IMR-90 (cell line): ENCODE data around the gene KCNJ2. TPM values are rescaled to one million over a fixed set of nuclear protein-coding genes. Genes with fewer than 3 reads are reported as not detected.

Experiments used
- ATAC-seq: fragments of 200-7000 bp; cut with Tn5 transposase; 2 replicates; pipeline ENCODE4 v1.9.1; 2020; ENCODE audit warnings: low read depth, mild to moderate bottlenecking, moderate library complexity
- BruUV-seq: library from RNA; stranded (reverse); fragments of 400-500 nt; replicated peaks from 2 replicates; lab custom pipeline; 2021; lab: Mats Ljungman, UMichigan
- CTCF ChIA-PET: fragments of 300-600 bp; formaldehyde crosslinking; extraction: SDS; loops from one replicate; lab custom pipeline; 2021; ENCODE audit warnings: antibody characterized with exemption; lab: Yijun Ruan, JAX
- POLR2A ChIA-PET: fragments of 300-600 bp; sonication (Branson Sonifier 250); formaldehyde crosslinking; loops from one replicate; lab custom pipeline; 2022; ENCODE audit warnings: antibody characterized with exemption; ENCODE audit not compliant: unreplicated experiment; lab: Charles Lee
- DNase-seq: peaks from one replicate; pipeline ENCODE4 v3.0.0; 2013
- H2AFZ ChIP-seq: replicated peaks from 2 replicates; pipeline ENCODE3; 2013; ENCODE audit warnings: low read length, mild to moderate bottlenecking; ENCODE audit not compliant: poor library complexity
- H2AK5ac ChIP-seq: 2 replicates; pipeline ENCODE4 v1.6.1; 2013; ENCODE audit warnings: low read depth, low read length, inconsistent platforms
- H2AK9ac ChIP-seq: replicated peaks from 2 replicates; pipeline ENCODE3; 2013; ENCODE audit warnings: mild to moderate bottlenecking, low read depth, low read length, moderate library complexity; ENCODE audit not compliant: poor library complexity
- H2BK120ac ChIP-seq: 2 replicates; pipeline ENCODE4 v1.6.1; 2013; ENCODE audit warnings: low read depth, low read length, inconsistent platforms
- H2BK15ac ChIP-seq: 3 replicates; pipeline ENCODE4 v1.6.1; 2013; ENCODE audit warnings: low read depth, low read length, inconsistent platforms
- H2BK20ac ChIP-seq: 2 replicates; pipeline ENCODE4 v1.6.1; 2013; ENCODE audit warnings: low read depth, mild to moderate bottlenecking, inconsistent platforms, low read length, moderate library complexity
- H2BK5ac ChIP-seq: 2 replicates; pipeline ENCODE4 v1.6.1; 2013; ENCODE audit warnings: mild to moderate bottlenecking, low read depth, low read length, inconsistent platforms; ENCODE audit not compliant: poor library complexity, severe bottlenecking
- H3K14ac ChIP-seq: replicated peaks from 2 replicates; pipeline ENCODE4 v1.6.1; 2013; ENCODE audit warnings: low read depth, low read length, inconsistent platforms
- H3K18ac ChIP-seq: 2 replicates; pipeline ENCODE4 v1.6.1; 2013; ENCODE audit warnings: low read depth, low read length, control low read depth
- H3K23ac ChIP-seq: 2 replicates; pipeline ENCODE4 v1.6.1; 2013; ENCODE audit warnings: low read depth, low read length, inconsistent platforms
- H3K27ac ChIP-seq: 2 replicates; pipeline ENCODE4 v1.5.1; 2013; ENCODE audit warnings: mild to moderate bottlenecking, control low read depth, low read length; ENCODE audit not compliant: insufficient read depth
- H3K27me3 ChIP-seq: 2 replicates; pipeline ENCODE4 v1.6.1; 2013; ENCODE audit warnings: low read length; ENCODE audit not compliant: control insufficient read depth, insufficient read depth
- H3K36me3 ChIP-seq: 2 replicates; pipeline ENCODE4 v1.6.1; 2013; ENCODE audit warnings: low read length, mixed read lengths; ENCODE audit not compliant: control insufficient read depth, insufficient read depth
- H3K4ac ChIP-seq: 2 replicates; pipeline ENCODE4 v1.6.1; 2013; ENCODE audit warnings: low read depth, low read length, inconsistent platforms
- H3K4me1 ChIP-seq: 2 replicates; pipeline ENCODE4 v1.6.1; 2013; ENCODE audit warnings: low read length, mixed read lengths; ENCODE audit not compliant: control insufficient read depth, insufficient read depth
- H3K4me2 ChIP-seq: 2 replicates; pipeline ENCODE4 v1.6.1; 2013; ENCODE audit warnings: low read depth, mild to moderate bottlenecking, control low read depth, low read length, moderate library complexity
- H3K4me3 ChIP-seq: 2 replicates; pipeline ENCODE4 v1.5.1; 2013; ENCODE audit warnings: low read depth, mild to moderate bottlenecking, control low read depth, low read length, moderate library complexity; ENCODE audit not compliant: insufficient read depth
- H3K56ac ChIP-seq: 2 replicates; pipeline ENCODE4 v1.6.1; 2013; ENCODE audit warnings: low read length, inconsistent platforms; ENCODE audit not compliant: insufficient read depth; ENCODE audit errors: extremely low read depth
- H3K79me1 ChIP-seq, 2 experiments: 2 replicates each; pipeline ENCODE4 v1.6.1; 2013; ENCODE audit warnings: low read length in 2 of 2, inconsistent platforms in 1 of 2, low read depth in 1 of 2
- H3K9ac ChIP-seq: 2 replicates; pipeline ENCODE4 v1.6.1; 2013; ENCODE audit warnings: low read depth, low read length, control low read depth
- H3K9me1 ChIP-seq: 2 replicates; pipeline ENCODE4 v1.6.1; 2013; ENCODE audit warnings: low read length, inconsistent platforms; ENCODE audit not compliant: insufficient read depth
- H3K9me3 ChIP-seq: 2 replicates; pipeline ENCODE4 v1.6.1; 2013; ENCODE audit warnings: low read length; ENCODE audit not compliant: control insufficient read depth, insufficient read depth
- H4K20me1 ChIP-seq: 2 replicates; pipeline ENCODE4 v1.6.1; 2013; ENCODE audit warnings: low read length, inconsistent platforms; ENCODE audit not compliant: insufficient read depth
- H4K5ac ChIP-seq: 2 replicates; pipeline ENCODE4 v1.6.1; 2013; ENCODE audit warnings: mild to moderate bottlenecking, low read depth, low read length, control low read depth
- H4K8ac ChIP-seq, 2 experiments: 2 replicates each; pipeline ENCODE4 v1.6.1; 2013; ENCODE audit warnings: low read depth in 2 of 2, low read length in 2 of 2, control low read depth in 1 of 2, inconsistent platforms in 1 of 2
- H4K91ac ChIP-seq: 2 replicates; pipeline ENCODE4 v1.6.1; 2013; ENCODE audit warnings: low read depth, low read length, inconsistent platforms; ENCODE audit not compliant: insufficient read depth
- BHLHE40 ChIP-seq: fragments of 150-350 bp; IDR thresholded peaks from 2 replicates; pipeline ENCODE4 v1.6.1; 2016; ENCODE audit warnings: mild to moderate bottlenecking, low read depth, low read length
- CEBPB ChIP-seq: IDR thresholded peaks from 2 replicates; pipeline ENCODE4 v1.6.1; 2012; ENCODE audit warnings: low read depth, low read length, improper control_type of control experiment
- MAZ ChIP-seq: IDR thresholded peaks from 2 replicates; pipeline ENCODE4 v1.6.1; 2012; ENCODE audit warnings: low read depth, mild to moderate bottlenecking, low read length, improper control_type of control experiment, moderate library complexity, borderline replicate concordance
- MXI1 ChIP-seq: IDR thresholded peaks from 2 replicates; pipeline ENCODE4 v1.6.1; 2012; ENCODE audit warnings: low read depth, mild to moderate bottlenecking, low read length, moderate library complexity, borderline replicate concordance
- NFE2L2 ChIP-seq: fragments of 150-350 bp; IDR thresholded peaks from 2 replicates; pipeline ENCODE4 v1.6.1; 2016; ENCODE audit warnings: low read depth, mild to moderate bottlenecking, low read length
- RCOR1 ChIP-seq: IDR thresholded peaks from 2 replicates; pipeline ENCODE4 v1.6.1; 2012; ENCODE audit warnings: mild to moderate bottlenecking, low read length, improper control_type of control experiment; ENCODE audit not compliant: insufficient replicate concordance
- SMC3 ChIP-seq: fragments of 150-350 bp; IDR thresholded peaks from 2 replicates; pipeline ENCODE4 v1.6.1; 2016; ENCODE audit warnings: low read depth, mild to moderate bottlenecking, antibody characterized with exemption, low read length, moderate library complexity
- USF2 ChIP-seq: fragments of 150-350 bp; IDR thresholded peaks from 2 replicates; pipeline ENCODE4 v1.6.1; 2017; ENCODE audit warnings: mild to moderate bottlenecking, antibody characterized with exemption, low read length, low read depth
- WGBS, 2 experiments: methylation state at CpG; one replicate each; pipeline versions ENCODE4 v1.1.5 to v1.1.7; 2013; ENCODE audit warnings: missing lambda C conversion rate in 2 of 2; ENCODE audit not compliant: insufficient read length in 1 of 2; ENCODE audit errors: extremely low coverage in 2 of 2; 5-methylcytosine and 5-hydroxymethylcytosine counted together
- dilution Hi-C: fragments of 300-500 bp; cut with HindIII; formaldehyde crosslinking; loops from one replicate; pipeline ENCODE4 v1.14.3; 2018; ENCODE audit warnings: low sequenced_read_pairs; ENCODE audit not compliant: unreplicated experiment
- in situ Hi-C: fragments of 300-500 bp; cut with MboI; formaldehyde crosslinking; loops from 3 replicates; pipeline ENCODE4 v1.14.3; 2019; ENCODE audit warnings: low sequenced_read_pairs, inconsistent platforms, mixed read lengths
- intact Hi-C: fragments of 100-400 bp; cut with micrococcal nuclease; formaldehyde crosslinking; loops from 2 replicates; pipeline ENCODE4 v1.10.0; 2022
- polyA plus RNA-seq, 3 experiments: library from polyadenylated mRNA; depleted of rRNA; stranded (reverse); fragments of >200 nt; gene quantifications; 2 replicates each; pipeline ENCODE4 v1.2.3, GENCODE V29; 2012; ENCODE audit warnings: low replicate concordance in 1 of 3
- total RNA-seq: library from RNA; depleted of rRNA; stranded (reverse); fragments of >200 nt; gene quantifications from 2 replicates; pipeline ENCODE4 v1.2.3, GENCODE V29; 2012
- TF ChIP-seq, protein P1 (sequence below): fragments of 150-350 bp; IDR thresholded peaks from 2 replicates; pipeline ENCODE4 v1.6.1; 2016; ENCODE audit warnings: low read depth, mild to moderate bottlenecking, low read length, moderate library complexity, borderline replicate concordance
- TF ChIP-seq, protein P2 (sequence below): conservative IDR thresholded peaks from 2 replicates; pipeline ENCODE4 v1.5.1; 2012; ENCODE audit warnings: mild to moderate bottlenecking, low read depth, low read length, improper control_type of control experiment

KCNJ2 gene
- total and polyA plus RNA-seq, 2 of the 4 experiments (the other 2 are of a cell fraction) = 0.55 to 8.6 TPM

GRCh38 chr17:70181376-70181775 lies 12.0 kb downstream of the KCNJ2 start:
- H3K9me3 ChIP-seq = no peaks in the 10 kb centered on the region
- TF ChIP-seq SMC3 (no peak), USF2 (no peak), MXI1 (no peak), MAZ (no peak), RCOR1 (no peak), NFE2L2 (no peak), CEBPB (no peak), BHLHE40 (no peak)
- TF ChIP-seq, protein P1, sequence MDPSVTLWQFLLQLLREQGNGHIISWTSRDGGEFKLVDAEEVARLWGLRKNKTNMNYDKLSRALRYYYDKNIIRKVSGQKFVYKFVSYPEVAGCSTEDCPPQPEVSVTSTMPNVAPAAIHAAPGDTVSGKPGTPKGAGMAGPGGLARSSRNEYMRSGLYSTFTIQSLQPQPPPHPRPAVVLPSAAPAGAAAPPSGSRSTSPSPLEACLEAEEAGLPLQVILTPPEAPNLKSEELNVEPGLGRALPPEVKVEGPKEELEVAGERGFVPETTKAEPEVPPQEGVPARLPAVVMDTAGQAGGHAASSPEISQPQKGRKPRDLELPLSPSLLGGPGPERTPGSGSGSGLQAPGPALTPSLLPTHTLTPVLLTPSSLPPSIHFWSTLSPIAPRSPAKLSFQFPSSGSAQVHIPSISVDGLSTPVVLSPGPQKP = no peak
- TF ChIP-seq, protein P2, sequence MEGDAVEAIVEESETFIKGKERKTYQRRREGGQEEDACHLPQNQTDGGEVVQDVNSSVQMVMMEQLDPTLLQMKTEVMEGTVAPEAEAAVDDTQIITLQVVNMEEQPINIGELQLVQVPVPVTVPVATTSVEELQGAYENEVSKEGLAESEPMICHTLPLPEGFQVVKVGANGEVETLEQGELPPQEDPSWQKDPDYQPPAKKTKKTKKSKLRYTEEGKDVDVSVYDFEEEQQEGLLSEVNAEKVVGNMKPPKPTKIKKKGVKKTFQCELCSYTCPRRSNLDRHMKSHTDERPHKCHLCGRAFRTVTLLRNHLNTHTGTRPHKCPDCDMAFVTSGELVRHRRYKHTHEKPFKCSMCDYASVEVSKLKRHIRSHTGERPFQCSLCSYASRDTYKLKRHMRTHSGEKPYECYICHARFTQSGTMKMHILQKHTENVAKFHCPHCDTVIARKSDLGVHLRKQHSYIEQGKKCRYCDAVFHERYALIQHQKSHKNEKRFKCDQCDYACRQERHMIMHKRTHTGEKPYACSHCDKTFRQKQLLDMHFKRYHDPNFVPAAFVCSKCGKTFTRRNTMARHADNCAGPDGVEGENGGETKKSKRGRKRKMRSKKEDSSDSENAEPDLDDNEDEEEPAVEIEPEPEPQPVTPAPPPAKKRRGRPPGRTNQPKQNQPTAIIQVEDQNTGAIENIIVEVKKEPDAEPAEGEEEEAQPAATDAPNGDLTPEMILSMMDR = no peak
- H3K4ac ChIP-seq = no peak overlapping the region
- ChIA-PET CTCF (interaction anchor here (1.0 kb wide), 1 partner anchor 9 kb away, joined by 3 read pairs; no protein-coding TSS in a partner anchor), POLR2A (no interaction called here)
- intact Hi-C loops (no loop called here), dilution Hi-C loops (no loop called here), in situ Hi-C loops (no loop called here)
- ATAC-seq = no peak
- no peak overlapping the region for H3K4me2 ChIP-seq
- no peaks in the 10 kb centered on the region for H3K9me1 ChIP-seq
- no peak overlapping the region for H2BK20ac ChIP-seq
- DNase-seq = no peak
- no peak overlapping the region for H3K18ac ChIP-seq
- no peak overlapping the region for H3K4me3 ChIP-seq
- H3K9ac ChIP-seq = no peak overlapping the region
- no CpG with 5 or more reads among the region's 5 CpGs for WGBS, 2 experiments
- BruUV-seq = no TSS peak
- H3K27me3 ChIP-seq = no peaks in the 10 kb centered on the region
- no peaks in the 10 kb centered on the region for H3K4me1 ChIP-seq
- no peak overlapping the region for H4K91ac ChIP-seq
- no peaks in the 10 kb centered on the region for H3K79me1 ChIP-seq
- H2BK5ac ChIP-seq = no peak overlapping the region
- no peak overlapping the region for H2AFZ ChIP-seq
- H3K56ac ChIP-seq = no peak overlapping the region
- H4K20me1 ChIP-seq = no peaks in the 10 kb centered on the region
- no peak overlapping the region for H2BK120ac ChIP-seq
- peaks cover 6% of the 10 kb centered on the region for H3K36me3 ChIP-seq
- no peak overlapping the region for H4K8ac ChIP-seq
- no peak overlapping the region for H2BK15ac ChIP-seq
- H2AK5ac ChIP-seq = no peak overlapping the region
- no peak overlapping the region for H3K23ac ChIP-seq
- no peak overlapping the region for H4K5ac ChIP-seq
- no peak overlapping the region for H2AK9ac ChIP-seq
- no peak overlapping the region for H3K27ac ChIP-seq
- no peak overlapping the region for H3K14ac ChIP-seq
